Psoas muscle (tissue), 8 donors: ENCODE data around the gene ROBO1. TPM values are rescaled to one million over a fixed set of nuclear protein-coding genes. Genes with fewer than 3 reads are reported as not detected.

Experiments used
- ATAC-seq, 4 donors: fragments of 200-7000 bp; cut with Tn5 transposase; one replicate each; pipeline ENCODE4 v1.9.1; 2020; ENCODE audit warnings: moderate library complexity in 3 of 4, mild to moderate bottlenecking in 2 of 4
- DNase-seq, 2 donors: peaks; one replicate each; pipeline ENCODE4 v3.0.0-alpha.2; 2020
- H3K27ac ChIP-seq: fragments of 200-600 bp; one replicate; pipeline ENCODE4 v1.8.0; 2022
- H3K27me3 ChIP-seq, 3 donors: fragments of 200-600 bp in 1 of 3; one replicate each; pipeline versions ENCODE4 v1.6.1 to v1.8.0; 2013 to 2022; ENCODE audit warnings: low read length in 2 of 3, mild to moderate bottlenecking in 2 of 3, moderate library complexity in 1 of 3; ENCODE audit not compliant: insufficient read depth in 3 of 3
- H3K36me3 ChIP-seq, 2 donors: fragments of 200-600 bp in 1 of 2; one replicate each; pipeline versions ENCODE4 v1.6.1 to v1.8.0; 2013 to 2022; ENCODE audit warnings: low read depth in 1 of 2, mild to moderate bottlenecking in 1 of 2, moderate library complexity in 1 of 2; ENCODE audit not compliant: insufficient read depth in 1 of 2
- H3K4me1 ChIP-seq: fragments of 200-600 bp; one replicate; pipeline ENCODE4 v1.8.0; 2022
- H3K4me3 ChIP-seq: fragments of 200-600 bp; one replicate; pipeline ENCODE4 v1.8.0; 2022; ENCODE audit warnings: mild to moderate bottlenecking
- H3K9me3 ChIP-seq: fragments of 200-600 bp; one replicate; pipeline ENCODE4 v1.8.0; 2022
- WGBS, 3 donors: extraction: QIAGEN DNeasy Blood & Tissue Kit; methylation state at CpG; one replicate each; pipeline versions ENCODE4 v1.1.6 to v1.1.7; 2013; 5-methylcytosine and 5-hydroxymethylcytosine counted together
- intact Hi-C, 2 donors: fragments of 100-400 bp; cut with DNase I; formaldehyde crosslinking; loops; one replicate each; pipeline versions ENCODE4 v1.11.0 to v1.14.2; 2022
- polyA plus RNA-seq, 3 donors: library from polyadenylated mRNA; stranded (reverse); fragments of 200-250 nt; gene quantifications; one replicate each; pipeline ENCODE4 v1.2.3, GENCODE V29; 2013
- total RNA-seq, 4 donors: library from RNA; stranded (reverse); fragmentation: NEBNext Ultra II Directional in 2 of 4; extraction: Animal tissue kit (Norgen Biotek cat#: 25700) in 2 of 4; gene quantifications; one replicate each; pipeline versions ENCODE4 v1.2.1 to v1.2.4, GENCODE V29; 2021 to 2023
- TF ChIP-seq, protein P1 (sequence below): fragments of 200-600 bp; IDR thresholded peaks from one replicate; pipeline ENCODE4 v1.8.0; 2022; ENCODE audit warnings: antibody characterized with exemption
- donor health status: healthy with polysubstance abuse.
- donor health status: DM: no; HTN: no; CAD: no; lungs with moderate emphysema.
- donor health status: Bipolar disorder and iron deficiency.
- donor health status: healthy.
- donor health status: DM: yes; HTN: yes; CAD: no.
- donor health status: DM: no; HTN: no; CAD: no.
- donor health status: DM: no; HTN: no; CAD: no.
- donor health status: DM: yes; HTN: yes; CAD: no.

Gene ROBO1
- total and polyA plus RNA-seq, 7 donors = 0.52 to 14.0 (median 4.9) TPM

DNA sequence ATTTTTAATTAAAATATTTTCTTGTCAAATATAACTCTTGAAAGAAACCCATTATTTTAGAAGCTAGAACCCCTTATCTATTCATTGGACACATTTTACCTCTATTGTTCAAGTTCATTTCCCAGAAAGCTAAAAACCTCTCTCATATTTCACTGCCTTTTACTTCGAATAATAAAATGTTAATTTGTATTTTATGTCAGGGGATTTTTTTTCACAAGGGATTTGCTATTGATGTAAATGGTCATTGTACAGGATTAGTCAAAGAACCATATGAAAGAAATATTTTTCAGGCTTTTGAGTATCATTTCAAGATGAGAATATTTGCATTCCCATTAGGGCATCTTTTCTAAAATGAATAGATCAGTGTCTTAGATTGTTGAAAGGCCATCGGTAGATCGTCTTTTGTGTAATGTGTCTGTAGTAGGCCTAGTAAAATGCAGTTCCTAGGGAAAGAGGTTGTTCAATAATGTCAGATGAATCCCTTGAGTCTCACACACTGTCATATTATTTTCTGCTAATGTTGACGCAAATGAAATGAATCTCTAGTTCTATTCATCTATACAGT, 114.5 kb downstream of the ROBO1 start:
- TF ChIP-seq, protein P1, sequence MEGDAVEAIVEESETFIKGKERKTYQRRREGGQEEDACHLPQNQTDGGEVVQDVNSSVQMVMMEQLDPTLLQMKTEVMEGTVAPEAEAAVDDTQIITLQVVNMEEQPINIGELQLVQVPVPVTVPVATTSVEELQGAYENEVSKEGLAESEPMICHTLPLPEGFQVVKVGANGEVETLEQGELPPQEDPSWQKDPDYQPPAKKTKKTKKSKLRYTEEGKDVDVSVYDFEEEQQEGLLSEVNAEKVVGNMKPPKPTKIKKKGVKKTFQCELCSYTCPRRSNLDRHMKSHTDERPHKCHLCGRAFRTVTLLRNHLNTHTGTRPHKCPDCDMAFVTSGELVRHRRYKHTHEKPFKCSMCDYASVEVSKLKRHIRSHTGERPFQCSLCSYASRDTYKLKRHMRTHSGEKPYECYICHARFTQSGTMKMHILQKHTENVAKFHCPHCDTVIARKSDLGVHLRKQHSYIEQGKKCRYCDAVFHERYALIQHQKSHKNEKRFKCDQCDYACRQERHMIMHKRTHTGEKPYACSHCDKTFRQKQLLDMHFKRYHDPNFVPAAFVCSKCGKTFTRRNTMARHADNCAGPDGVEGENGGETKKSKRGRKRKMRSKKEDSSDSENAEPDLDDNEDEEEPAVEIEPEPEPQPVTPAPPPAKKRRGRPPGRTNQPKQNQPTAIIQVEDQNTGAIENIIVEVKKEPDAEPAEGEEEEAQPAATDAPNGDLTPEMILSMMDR = no peak
- intact Hi-C loops = no loop called here

DNA sequence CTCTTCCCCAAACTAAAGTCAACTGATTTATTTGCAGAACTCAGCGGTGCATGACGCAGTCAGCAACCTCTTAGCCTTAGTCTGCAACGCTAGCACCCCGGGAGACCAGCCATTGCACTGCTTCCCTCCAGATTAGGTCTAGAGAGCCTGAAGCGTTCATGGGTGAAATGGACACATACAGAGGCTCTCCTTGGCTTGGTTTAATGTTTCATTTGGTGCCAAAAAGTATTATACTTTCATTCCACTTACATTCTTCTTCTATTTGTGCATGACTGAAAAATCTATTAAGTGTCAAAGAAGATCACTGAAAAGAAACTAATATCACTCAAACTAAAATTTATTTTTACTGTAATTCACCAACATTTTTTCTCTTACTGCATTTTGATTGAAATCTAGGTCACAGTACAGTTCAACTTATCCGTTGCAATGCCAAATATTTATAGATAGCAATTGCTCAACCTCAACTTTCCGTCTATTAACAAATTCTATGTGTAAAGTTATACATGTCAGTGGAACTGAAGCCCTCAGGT, 116.2 kb downstream of the ROBO1 start:
- ATAC-seq (no peak), DNase-seq (no peak)
- 21 to 26% (median 24%) methylated on average over 7 of the region's 7 CpGs for WGBS, 3 donors
- Histone ChIP-seq H3K27ac (no peak overlapping the region), H3K27me3 (no peaks in the 10 kb centered on the region), H3K36me3 (no peaks in the 10 kb centered on the region), H3K9me3 (no peaks in the 10 kb centered on the region), H3K4me1 (no peaks in the 10 kb centered on the region), H3K4me3 (no peak overlapping the region)
- intact Hi-C loops = no loop called here
- TF ChIP-seq, protein P1 = no peak

More for the DNA sequence above, 114.5 kb downstream of the ROBO1 start:
- DNase-seq (no peak), ATAC-seq (no peak)
- Histone ChIP-seq H3K4me1 (no peaks in the 10 kb centered on the region), H3K36me3 (no peaks in the 10 kb centered on the region), H3K4me3 (no peak overlapping the region), H3K9me3 (no peaks in the 10 kb centered on the region), H3K27ac (no peak overlapping the region), H3K27me3 (no peaks in the 10 kb centered on the region)
- 51 to 56% (median 54%) methylated on average over 4 of the region's 4 CpGs for WGBS, 3 donors

DNA sequence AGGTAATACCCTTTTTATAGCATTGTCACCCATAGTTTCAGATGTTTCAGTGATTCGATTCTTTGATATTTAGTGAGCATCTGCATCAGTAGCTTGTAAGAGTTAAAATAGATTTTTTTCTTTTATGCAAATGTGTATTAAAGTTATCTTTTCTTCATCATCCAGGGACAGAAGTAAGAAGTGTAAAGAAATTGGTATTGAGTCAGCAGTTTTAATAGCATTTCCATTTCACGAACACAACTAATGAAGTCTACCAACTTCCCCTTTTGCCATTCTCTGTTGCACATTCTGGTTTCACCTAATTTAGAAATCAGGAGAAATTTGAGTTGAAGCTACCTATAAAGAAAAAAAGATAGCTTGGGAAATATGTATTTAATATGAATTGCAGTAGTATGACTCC, 127.9 kb downstream of the ROBO1 start:
- H3K36me3 ChIP-seq = no peaks in the 10 kb centered on the region
- DNase-seq = no peak
- no peaks in the 10 kb centered on the region for H3K4me1 ChIP-seq
- H3K27me3 ChIP-seq = no peaks in the 10 kb centered on the region
- H3K27ac ChIP-seq = no peak overlapping the region
- no peak for ATAC-seq
- no peaks in the 10 kb centered on the region for H3K9me3 ChIP-seq
- TF ChIP-seq, protein P1 = no peak
- 89 to 94% (median 91%) methylated on average over 2 of the region's 2 CpGs for WGBS, 3 donors
- H3K4me3 ChIP-seq = no peak overlapping the region
- intact Hi-C loops = no loop called here

DNA sequence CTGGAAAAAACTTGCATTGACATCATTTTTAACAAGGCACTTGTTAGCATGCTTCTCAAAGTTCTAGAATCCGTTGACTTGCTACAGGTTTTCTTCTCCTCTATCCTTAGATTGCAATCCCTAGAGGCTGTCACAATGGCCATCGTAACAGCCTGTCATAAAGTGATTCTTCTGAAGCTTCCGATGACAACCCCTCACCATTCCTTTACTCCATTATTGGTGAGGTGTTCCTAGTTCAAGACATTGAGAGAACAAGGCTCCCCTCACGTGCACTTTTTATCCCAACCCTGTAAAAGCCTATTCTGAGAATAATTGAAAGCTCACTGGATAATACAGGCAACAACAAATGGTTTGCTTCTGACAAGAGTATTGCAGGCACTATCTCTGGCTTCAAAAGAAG, 131.4 kb downstream of the ROBO1 start:
- no peaks in the 10 kb centered on the region for H3K4me1 ChIP-seq
- H3K27me3 ChIP-seq = no peaks in the 10 kb centered on the region
- intact Hi-C loops = no loop called here
- H3K36me3 ChIP-seq = no peaks in the 10 kb centered on the region
- DNase-seq (no peak), ATAC-seq (no peak)
- TF ChIP-seq, protein P1 = no peak
- 52 to 53% (median 52%) methylated on average over 4 of the region's 4 CpGs for WGBS, 3 donors
- H3K27ac ChIP-seq = no peak overlapping the region
- H3K9me3 ChIP-seq = no peaks in the 10 kb centered on the region
- no peak overlapping the region for H3K4me3 ChIP-seq

DNA sequence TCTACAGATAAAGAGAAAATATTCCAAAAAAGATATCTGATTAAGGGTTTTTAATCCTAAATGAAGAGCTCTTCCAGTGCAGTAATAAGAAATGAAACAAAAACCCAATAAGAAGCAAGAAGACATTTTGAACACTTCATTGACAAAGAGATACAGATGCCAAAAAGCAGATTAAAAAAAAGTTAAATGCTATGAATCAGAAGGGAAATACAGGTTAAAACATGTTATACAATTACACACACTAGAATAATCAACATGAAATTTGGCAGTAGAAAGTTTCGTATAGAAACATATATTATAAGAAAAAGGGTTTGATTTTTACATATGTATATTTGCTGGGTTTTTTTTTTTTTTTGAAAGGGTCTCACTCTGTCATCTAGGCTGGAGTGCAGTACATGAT, 135.0 kb downstream of the ROBO1 start:
- no peak overlapping the region for H3K27ac ChIP-seq
- intact Hi-C loops = no loop called here
- no peaks in the 10 kb centered on the region for H3K9me3 ChIP-seq
- H3K27me3 ChIP-seq = no peaks in the 10 kb centered on the region
- TF ChIP-seq, protein P1 = no peak
- no peaks in the 10 kb centered on the region for H3K36me3 ChIP-seq
- ATAC-seq (no peak), DNase-seq (no peak)
- 68 to 79% (median 73%) methylated on average over 1 of the region's 1 CpG for WGBS, 3 donors
- H3K4me3 ChIP-seq = no peak overlapping the region
- no peaks in the 10 kb centered on the region for H3K4me1 ChIP-seq
